HepG2 (cell line): ENCODE data around the gene DENND4B. TPM values are rescaled to one million over a fixed set of nuclear protein-coding genes. Genes with fewer than 3 reads are reported as not detected.
A peak's percentile ranks its signal among the peaks of the same experiment; 100 is the strongest.

ENCODE experiments used
- ATAD3A ChIP-seq: sonication (generic); formaldehyde crosslinking; IDR thresholded peaks from 2 replicates; pipeline ENCODE4 v1.4.0; 2020; ENCODE audit warnings: missing genetic modification reagents
- ELF3 ChIP-seq: IDR thresholded peaks from 2 replicates; pipeline ENCODE4 v1.6.1; 2016; ENCODE audit warnings: missing genetic modification reagents, missing compliant biosample characterization
- HMG20B ChIP-seq: conservative IDR thresholded peaks from 2 replicates; pipeline ENCODE4 v1.6.1; 2016; ENCODE audit warnings: missing genetic modification reagents, missing compliant biosample characterization
- KDM6A ChIP-seq: IDR thresholded peaks from 2 replicates; pipeline ENCODE4 v1.6.1; 2016; ENCODE audit warnings: low read depth
- MYC ChIP-seq: sonication (generic); formaldehyde crosslinking; IDR thresholded peaks from 2 replicates; pipeline ENCODE4 v1.9.0; 2021; ENCODE audit warnings: missing genetic modification reagents, borderline replicate concordance
- STAT5B ChIP-seq: sonication (generic); formaldehyde crosslinking; IDR thresholded peaks from 2 replicates; pipeline ENCODE4 v1.4.0; 2020; ENCODE audit warnings: missing genetic modification reagents
- TARDBP ChIP-seq: sonication (generic); formaldehyde crosslinking; IDR thresholded peaks from 2 replicates; pipeline ENCODE4 v1.8.0; 2022; ENCODE audit warnings: mild to moderate bottlenecking, missing genetic modification reagents
- TERF1 ChIP-seq: sonication (generic); formaldehyde crosslinking; IDR thresholded peaks from 2 replicates; pipeline ENCODE4 v1.8.0; 2022; ENCODE audit warnings: mild to moderate bottlenecking, missing genetic modification reagents, moderate library complexity
- ZBTB2 ChIP-seq: sonication (generic); formaldehyde crosslinking; IDR thresholded peaks from 2 replicates; pipeline ENCODE4 v1.8.0; 2022; ENCODE audit warnings: low read depth, missing genetic modification reagents
- ZBTB3 ChIP-seq: sonication (generic); formaldehyde crosslinking; IDR thresholded peaks from 2 replicates; pipeline ENCODE4 v1.4.0; 2020; ENCODE audit warnings: low read depth, mild to moderate bottlenecking, moderate library complexity, missing genetic modification reagents, borderline replicate concordance
- ZFP36 ChIP-seq: fragments of 150-350 bp; IDR thresholded peaks from 2 replicates; pipeline ENCODE4 v1.6.1; 2018; ENCODE audit warnings: borderline replicate concordance, low read length, low read depth; ENCODE audit not compliant: partially characterized antibody
- ZMYM3 ChIP-seq: sonication (generic); formaldehyde crosslinking; IDR thresholded peaks from 2 replicates; pipeline ENCODE4 v1.5.1; 2020; ENCODE audit warnings: mild to moderate bottlenecking, missing genetic modification reagents
- ZNF136 ChIP-seq: sonication (generic); formaldehyde crosslinking; IDR thresholded peaks from 2 replicates; pipeline ENCODE4 v1.8.1; 2022; ENCODE audit warnings: low read depth, mild to moderate bottlenecking, moderate library complexity, missing genetic modification reagents
- ZNF512 ChIP-seq: sonication (generic); formaldehyde crosslinking; IDR thresholded peaks from 2 replicates; pipeline ENCODE4 v1.4.0; 2020; ENCODE audit warnings: mild to moderate bottlenecking, missing genetic modification reagents
- ZNF543 ChIP-seq: sonication (generic); formaldehyde crosslinking; IDR thresholded peaks from 2 replicates; pipeline ENCODE4 v1.4.0; 2020; ENCODE audit warnings: mild to moderate bottlenecking, missing genetic modification reagents
- ZNF782 ChIP-seq: sonication (generic); formaldehyde crosslinking; IDR thresholded peaks from 2 replicates; pipeline ENCODE4 v1.4.0; 2020; ENCODE audit warnings: missing genetic modification reagents, mild to moderate bottlenecking, borderline replicate concordance
- ZNF879 ChIP-seq: sonication (generic); formaldehyde crosslinking; IDR thresholded peaks from 2 replicates; pipeline ENCODE4 v1.8.1; 2023; ENCODE audit warnings: missing genetic modification reagents
- polyA plus RNA-seq, 8 experiments: library from polyadenylated mRNA; depleted of rRNA in 3 of 8; stranded (reverse) in 7 of 8; unstranded in 1 of 8; fragments of >200 nt; fragmentation: Illumina TruSeq in 4 of 8; extraction: Trizol in 4 of 8; gene quantifications; 2 replicates each; pipeline versions ENCODE4 v1.2.1 to v1.2.3, GENCODE V29; 2011 to 2016; ENCODE audit warnings: low read depth in 4 of 8, missing spikeins in 1 of 8, mixed read lengths in 1 of 8; ENCODE audit not compliant: insufficient read depth in 1 of 8
- total RNA-seq, 5 experiments: library from RNA; depleted of rRNA; stranded (reverse); fragments of >200 nt; fragmentation: Illumina TruSeq; extraction: Trizol; gene quantifications; 2 replicates each; pipeline ENCODE4 v1.2.3, GENCODE V29; 2016; ENCODE audit warnings: low read depth in 1 of 5
- TF ChIP-seq, protein P1 (sequence below): IDR thresholded peaks from 2 replicates; pipeline ENCODE4 v1.4.0; 2020; ENCODE audit warnings: mild to moderate bottlenecking, missing genetic modification reagents
- TF ChIP-seq, protein P2 (sequence below): sonication (generic); formaldehyde crosslinking; IDR thresholded peaks from 2 replicates; pipeline ENCODE4 v1.4.0; 2020; ENCODE audit warnings: missing genetic modification reagents

Gene DENND4B
- total and polyA plus RNA-seq, 2 of the 13 experiments (the other 11 are each of a cell fraction or from before 2014, with no cell fraction given) = 15.1 to 20.3 TPM

- TF ChIP-seq, protein P1, sequence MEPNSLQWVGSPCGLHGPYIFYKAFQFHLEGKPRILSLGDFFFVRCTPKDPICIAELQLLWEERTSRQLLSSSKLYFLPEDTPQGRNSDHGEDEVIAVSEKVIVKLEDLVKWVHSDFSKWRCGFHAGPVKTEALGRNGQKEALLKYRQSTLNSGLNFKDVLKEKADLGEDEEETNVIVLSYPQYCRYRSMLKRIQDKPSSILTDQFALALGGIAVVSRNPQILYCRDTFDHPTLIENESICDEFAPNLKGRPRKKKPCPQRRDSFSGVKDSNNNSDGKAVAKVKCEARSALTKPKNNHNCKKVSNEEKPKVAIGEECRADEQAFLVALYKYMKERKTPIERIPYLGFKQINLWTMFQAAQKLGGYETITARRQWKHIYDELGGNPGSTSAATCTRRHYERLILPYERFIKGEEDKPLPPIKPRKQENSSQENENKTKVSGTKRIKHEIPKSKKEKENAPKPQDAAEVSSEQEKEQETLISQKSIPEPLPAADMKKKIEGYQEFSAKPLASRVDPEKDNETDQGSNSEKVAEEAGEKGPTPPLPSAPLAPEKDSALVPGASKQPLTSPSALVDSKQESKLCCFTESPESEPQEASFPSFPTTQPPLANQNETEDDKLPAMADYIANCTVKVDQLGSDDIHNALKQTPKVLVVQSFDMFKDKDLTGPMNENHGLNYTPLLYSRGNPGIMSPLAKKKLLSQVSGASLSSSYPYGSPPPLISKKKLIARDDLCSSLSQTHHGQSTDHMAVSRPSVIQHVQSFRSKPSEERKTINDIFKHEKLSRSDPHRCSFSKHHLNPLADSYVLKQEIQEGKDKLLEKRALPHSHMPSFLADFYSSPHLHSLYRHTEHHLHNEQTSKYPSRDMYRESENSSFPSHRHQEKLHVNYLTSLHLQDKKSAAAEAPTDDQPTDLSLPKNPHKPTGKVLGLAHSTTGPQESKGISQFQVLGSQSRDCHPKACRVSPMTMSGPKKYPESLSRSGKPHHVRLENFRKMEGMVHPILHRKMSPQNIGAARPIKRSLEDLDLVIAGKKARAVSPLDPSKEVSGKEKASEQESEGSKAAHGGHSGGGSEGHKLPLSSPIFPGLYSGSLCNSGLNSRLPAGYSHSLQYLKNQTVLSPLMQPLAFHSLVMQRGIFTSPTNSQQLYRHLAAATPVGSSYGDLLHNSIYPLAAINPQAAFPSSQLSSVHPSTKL (CRISPR knock-in tag) = peak; percentile 29; the same call in 1 of the 2 replicates
- TF ChIP-seq ZBTB3 (CRISPR knock-in tag) (no peak), ZNF782 (no peak), ELF3 (peak; percentile 77; the same call in 1 of the 2 replicates), TERF1 (no peak), HMG20B (CRISPR knock-in tag) (no peak), MYC (CRISPR knock-in tag) (peak; percentile 65), ZBTB2 (CRISPR knock-in tag) (peak; percentile 25; the same call in 1 of the 2 replicates), ZFP36 (no peak), ATAD3A (CRISPR knock-in tag) (no peak), ZMYM3 (CRISPR knock-in tag) (no peak), ZNF136 (CRISPR knock-in tag) (no peak), ZNF512 (no peak), KDM6A (no peak), ZNF543 (CRISPR knock-in tag) (no peak), STAT5B (CRISPR knock-in tag) (no peak), TARDBP (peak; percentile 86), ZNF879 (CRISPR knock-in tag) (no peak)
- TF ChIP-seq, protein P2, sequence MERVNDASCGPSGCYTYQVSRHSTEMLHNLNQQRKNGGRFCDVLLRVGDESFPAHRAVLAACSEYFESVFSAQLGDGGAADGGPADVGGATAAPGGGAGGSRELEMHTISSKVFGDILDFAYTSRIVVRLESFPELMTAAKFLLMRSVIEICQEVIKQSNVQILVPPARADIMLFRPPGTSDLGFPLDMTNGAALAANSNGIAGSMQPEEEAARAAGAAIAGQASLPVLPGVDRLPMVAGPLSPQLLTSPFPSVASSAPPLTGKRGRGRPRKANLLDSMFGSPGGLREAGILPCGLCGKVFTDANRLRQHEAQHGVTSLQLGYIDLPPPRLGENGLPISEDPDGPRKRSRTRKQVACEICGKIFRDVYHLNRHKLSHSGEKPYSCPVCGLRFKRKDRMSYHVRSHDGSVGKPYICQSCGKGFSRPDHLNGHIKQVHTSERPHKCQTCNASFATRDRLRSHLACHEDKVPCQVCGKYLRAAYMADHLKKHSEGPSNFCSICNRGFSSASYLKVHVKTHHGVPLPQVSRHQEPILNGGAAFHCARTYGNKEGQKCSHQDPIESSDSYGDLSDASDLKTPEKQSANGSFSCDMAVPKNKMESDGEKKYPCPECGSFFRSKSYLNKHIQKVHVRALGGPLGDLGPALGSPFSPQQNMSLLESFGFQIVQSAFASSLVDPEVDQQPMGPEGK = no peak; the same call in 1 of the 2 replicates
Measured at GRCh38 chr1:153958111-153958960, 11.8 kb upstream of the DENND4B start, which contains the start of gene CRTC2 (continued).
